Fibroblast of lung (primary cell): ENCODE data around the gene TAAR9. TPM values are rescaled to one million over a fixed set of nuclear protein-coding genes. Genes with fewer than 3 reads are reported as not detected.

Experiments used
- DNase-seq, 2 donors: peaks; one replicate each; pipeline versions ENCODE4 v3.0.0 to v3.0.0-alpha.2; 2010; ENCODE audit warnings: low read depth in 2 of 2
- H2AFZ ChIP-seq: 2 replicates; pipeline ENCODE4 v1.5.1; 2012; ENCODE audit warnings: low read length, control low read depth, inconsistent platforms
- H3K27ac ChIP-seq: 2 replicates; pipeline ENCODE4 v1.5.1; 2011; ENCODE audit warnings: low read length, control low read depth; ENCODE audit not compliant: insufficient read depth
- H3K27me3 ChIP-seq: 2 replicates; pipeline ENCODE4 v1.5.1; 2011; ENCODE audit warnings: mild to moderate bottlenecking, low read length; ENCODE audit not compliant: control insufficient read depth, insufficient read depth
- H3K36me3 ChIP-seq: 2 replicates; pipeline ENCODE4 v1.5.1; 2011; ENCODE audit warnings: low read length; ENCODE audit not compliant: control insufficient read depth, insufficient read depth
- H3K4me1 ChIP-seq: 2 replicates; pipeline ENCODE4 v1.5.1; 2011; ENCODE audit warnings: low read length; ENCODE audit not compliant: control insufficient read depth, insufficient read depth; ENCODE audit errors: extremely low read depth
- H3K4me2 ChIP-seq: 2 replicates; pipeline ENCODE4 v1.5.1; 2011; ENCODE audit warnings: low read length, control low read depth; ENCODE audit not compliant: insufficient read depth; ENCODE audit errors: extremely low read depth
- H3K4me3 ChIP-seq, 4 experiments: fragments of 200-600 bp in 1 of 4; sonication (generic) in 1 of 4; replicated peaks in 1 of 4; 2 replicates each; pipeline ENCODE4 v1.5.1; 2011 to 2016; ENCODE audit warnings: low read length in 4 of 4, low read depth in 3 of 4, mild to moderate bottlenecking in 3 of 4, control low read depth in 2 of 4, inconsistent platforms in 1 of 4, mixed read lengths in 1 of 4; ENCODE audit not compliant: insufficient read depth in 1 of 4; ENCODE audit errors: control extremely low read depth in 1 of 4
- H3K79me2 ChIP-seq: 2 replicates; pipeline ENCODE4 v1.5.1; 2012; ENCODE audit warnings: mild to moderate bottlenecking, low read length, inconsistent platforms; ENCODE audit not compliant: control insufficient read depth, insufficient read depth
- H3K9ac ChIP-seq: 2 replicates; pipeline ENCODE4 v1.5.1; 2011; ENCODE audit warnings: mild to moderate bottlenecking, low read length, control low read depth; ENCODE audit not compliant: insufficient read depth
- H3K9me3 ChIP-seq: 2 replicates; pipeline ENCODE4 v1.5.1; 2012; ENCODE audit warnings: low read depth, low read length; ENCODE audit not compliant: control insufficient read depth, insufficient read depth
- H4K20me1 ChIP-seq: 2 replicates; pipeline ENCODE4 v1.5.1; 2011; ENCODE audit warnings: low read length; ENCODE audit not compliant: control insufficient read depth, insufficient read depth; ENCODE audit errors: extremely low read depth
- CTCF ChIP-seq, 2 donors: IDR thresholded peaks in 1 of 2; conservative IDR thresholded peaks in 1 of 2; 1 replicate in 1 of 2; 2 replicates in 1 of 2; pipeline ENCODE4 v1.5.1; 2011 to 2012; ENCODE audit warnings: low read length in 2 of 2, control low read depth in 1 of 2, inconsistent platforms in 1 of 2, low read depth in 1 of 2, mild to moderate bottlenecking in 1 of 2
- EZH2 ChIP-seq: IDR thresholded peaks from 2 replicates; pipeline ENCODE4 v1.5.1; 2012; ENCODE audit warnings: low read length, control low read depth, mild to moderate bottlenecking; ENCODE audit errors: missing control alignments
- polyA plus RNA-seq, 2 donors: library from polyadenylated mRNA; depleted of rRNA in 1 of 2; stranded (reverse) in 1 of 2; unstranded in 1 of 2; fragments of >200 nt; gene quantifications; 2 replicates each; pipeline ENCODE4 v1.2.1, GENCODE V29; 2011 to 2012; ENCODE audit warnings: missing spikeins in 1 of 2
- total RNA-seq: library from RNA; depleted of rRNA; stranded (reverse); fragments of >200 nt; gene quantifications from 2 replicates; pipeline ENCODE4 v1.2.1, GENCODE V29; 2014

TAAR9 gene
- total and polyA plus RNA-seq, 2 donors (not counting 1 experiment from before 2014, with no cell fraction given), result not detected

GRCh38 chr6:132512638-132513632, 25.1 kb upstream of the TAAR9 start, which contains the start of gene STX7:
TSS of gene STX7 (minus strand) at chr6:132513116. CDS start at chr6:132503530, 9,586 bp downstream.
- Histone ChIP-seq H4K20me1 (peaks cover 1% of the 10 kb centered on the region), H3K4me3 (peak within 1 kb of the TSS; percentile 79 to 92 (median 89)), H3K9ac (peak within 1 kb of the TSS; percentile 75), H3K4me1 (no peaks in the 10 kb centered on the region), H3K79me2 (peaks cover 43% of the 10 kb centered on the region), H2AFZ (peak within 1 kb of the TSS; percentile 89), H3K27me3 (peaks cover 4% of the 10 kb centered on the region), H3K36me3 (no peaks in the 10 kb centered on the region), H3K9me3 (no peaks in the 10 kb centered on the region), H3K4me2 (peak within 1 kb of the TSS; percentile 93), H3K27ac (peak within 1 kb of the TSS; percentile 61)
- DNase-seq, result peak; percentile 84
- TF ChIP-seq CTCF (conservative IDR thresholded peaks at IDR 0.05 in 1 of 2, IDR thresholded peaks at IDR 0.05 in 1 of 2; ENCODE audit: low read depth in 1 of 2, low read length in 2 of 2) (no peak), EZH2 (no peak)

- Histone ChIP-seq H3K9ac (no peak overlapping the region), H3K27ac (no peak overlapping the region), H2AFZ (no peak overlapping the region), H4K20me1 (no peaks in the 10 kb centered on the region), H3K4me3 (peak overlapping the region in 2 of 4 experiments; percentile 79 to 89), H3K4me2 (peak overlapping the region; percentile 35), H3K9me3 (no peaks in the 10 kb centered on the region), H3K36me3 (no peaks in the 10 kb centered on the region), H3K27me3 (peaks cover 4% of the 10 kb centered on the region), H3K79me2 (peaks cover 33% of the 10 kb centered on the region), H3K4me1 (no peaks in the 10 kb centered on the region)
- peak in 1 of 2 donors; percentile 10 for DNase-seq
- TF ChIP-seq CTCF (conservative IDR thresholded peaks at IDR 0.05 in 1 of 2, IDR thresholded peaks at IDR 0.05 in 1 of 2; ENCODE audit: low read depth in 1 of 2, low read length in 2 of 2), result no peak
- no peak for TF ChIP-seq EZH2
These were observed 24.1 kb upstream of the TAAR9 start for GRCh38 chr6:132513831-132514545.

GRCh38 chr6:132515386-132515785, 22.7 kb upstream of the TAAR9 start:
- no peak overlapping the region for H3K27ac ChIP-seq
- H3K4me1 ChIP-seq, result no peaks in the 10 kb centered on the region
- no peaks in the 10 kb centered on the region for H4K20me1 ChIP-seq
- DNase-seq, result peak in 1 of 2 donors; percentile 12
- TF ChIP-seq CTCF (conservative IDR thresholded peaks at IDR 0.05 in 1 of 2, IDR thresholded peaks at IDR 0.05 in 1 of 2; ENCODE audit: low read depth in 1 of 2, low read length in 2 of 2) (no peak), EZH2 (no peak)
- H2AFZ ChIP-seq, result no peak overlapping the region
- no peaks in the 10 kb centered on the region for H3K36me3 ChIP-seq
- no peaks in the 10 kb centered on the region for H3K9me3 ChIP-seq
- peaks cover 23% of the 10 kb centered on the region for H3K79me2 ChIP-seq
- no peak overlapping the region for H3K4me2 ChIP-seq
- no peak overlapping the region for H3K4me3 ChIP-seq
- peaks cover 4% of the 10 kb centered on the region for H3K27me3 ChIP-seq
- H3K9ac ChIP-seq, result no peak overlapping the region
